HG03521 (cell line): ENCODE measurements around the gene TBX21.
A peak's percentile ranks its signal among the peaks of the same experiment; 100 is the strongest.
"Not testable (repeated sequence)": the region's sequence is repeated elsewhere in the genome, so short reads cannot be mapped to it uniquely, and the experiment has no call there.

Experiments used
- ATAC-seq: cut with Tn5 transposase; IDR thresholded peaks from one replicate; pipeline ENCODE4 v1.9.1; 2021; ENCODE audit warnings: mild to moderate bottlenecking, moderate library complexity; ENCODE audit not compliant: unreplicated experiment

TBX21 gene

DNA sequence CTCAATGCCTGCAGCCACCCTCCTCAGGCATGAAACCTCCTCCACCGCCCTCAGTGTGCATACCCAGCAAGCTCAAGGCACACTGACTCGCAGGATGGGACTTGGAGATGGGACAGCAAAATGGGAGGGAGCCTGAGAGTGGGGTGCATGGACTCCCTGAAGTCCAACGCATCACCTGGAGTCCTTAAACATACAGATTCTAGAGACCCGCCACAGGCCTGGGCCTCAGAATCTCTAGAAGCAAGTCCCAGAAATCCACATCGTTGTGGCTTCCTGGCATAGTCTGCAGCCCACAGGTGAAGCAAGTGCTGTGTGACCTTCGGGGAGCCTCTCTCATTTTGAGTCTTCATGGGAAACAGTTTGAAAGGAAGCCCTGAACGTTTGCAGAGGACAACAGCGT lies 3.6 kb upstream of the TBX21 start:
- no peak for ATAC-seq

DNA sequence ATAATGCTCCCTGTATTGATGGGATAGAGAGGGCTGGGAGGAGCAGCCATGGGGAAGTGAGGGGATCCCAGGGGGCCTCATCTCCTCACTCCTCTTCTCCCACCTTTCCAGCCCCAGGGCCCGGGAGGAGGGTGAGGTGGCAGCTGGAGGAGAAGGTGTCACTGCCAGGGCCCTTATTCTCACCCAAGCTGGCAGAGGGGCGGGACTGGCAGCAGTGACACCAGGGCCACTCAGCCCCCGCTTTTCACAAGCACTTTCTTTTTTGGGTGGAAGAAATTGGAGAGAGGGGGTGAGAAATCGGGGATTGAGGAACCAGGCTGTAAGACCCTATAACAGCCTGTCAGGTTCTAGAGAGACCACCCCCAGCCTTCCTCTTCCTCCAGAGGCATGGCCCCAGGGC lies 2.4 kb upstream of the TBX21 start:
- no peak for ATAC-seq

DNA sequence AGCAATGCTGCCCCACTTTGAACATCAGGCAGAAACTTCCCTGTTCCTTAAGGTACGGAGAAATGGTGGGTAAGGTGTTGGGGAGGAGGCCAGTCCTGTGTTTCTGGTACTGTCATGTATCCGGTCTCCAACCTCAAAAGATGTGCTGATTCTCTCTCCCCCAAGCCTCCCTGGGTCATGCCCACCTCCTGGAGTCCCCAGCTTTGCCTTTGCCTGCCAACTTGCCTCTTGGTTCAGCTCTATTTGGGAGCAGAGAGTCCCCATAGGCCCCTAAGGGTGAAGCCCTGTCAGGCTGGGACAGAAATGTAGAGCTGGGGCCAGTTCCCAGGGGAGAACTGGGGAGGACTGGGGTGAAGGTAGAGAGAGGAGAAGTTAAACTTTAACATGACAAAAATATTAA lies 1.6 kb upstream of the TBX21 start:
- no peak for ATAC-seq

DNA sequence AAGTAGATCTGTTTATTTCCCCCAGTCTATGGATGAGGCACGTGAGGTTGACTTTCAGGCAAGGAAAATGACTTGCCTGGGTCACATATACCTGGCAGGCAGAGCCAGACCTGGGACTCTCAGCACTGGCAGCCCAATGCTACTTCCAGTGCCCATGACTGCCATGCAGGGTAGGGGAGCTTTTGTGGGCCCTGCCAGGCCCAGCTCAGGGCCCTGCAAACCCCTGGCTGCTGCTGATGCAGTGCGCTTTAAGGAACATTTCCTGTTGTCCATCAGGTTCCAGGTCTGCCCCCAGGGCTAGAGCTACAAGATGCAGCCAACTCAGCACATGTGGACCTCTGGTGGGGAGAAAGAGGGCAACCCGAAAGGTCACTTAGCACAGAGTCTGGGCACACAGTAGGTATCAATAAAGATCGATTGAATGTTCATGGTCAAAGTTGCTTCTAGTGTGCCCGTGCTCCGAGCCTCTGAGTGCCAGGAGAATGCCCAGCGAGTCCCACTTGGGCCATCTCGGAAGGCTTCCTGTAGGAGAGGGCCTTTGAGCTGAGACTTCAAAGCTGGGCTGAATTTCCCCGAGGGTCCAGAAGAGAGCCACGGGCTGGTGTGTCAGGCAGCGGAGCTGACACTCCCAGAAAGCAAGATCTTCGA lies 513 bp upstream of the TBX21 start:
- no peak for ATAC-seq

DNA sequence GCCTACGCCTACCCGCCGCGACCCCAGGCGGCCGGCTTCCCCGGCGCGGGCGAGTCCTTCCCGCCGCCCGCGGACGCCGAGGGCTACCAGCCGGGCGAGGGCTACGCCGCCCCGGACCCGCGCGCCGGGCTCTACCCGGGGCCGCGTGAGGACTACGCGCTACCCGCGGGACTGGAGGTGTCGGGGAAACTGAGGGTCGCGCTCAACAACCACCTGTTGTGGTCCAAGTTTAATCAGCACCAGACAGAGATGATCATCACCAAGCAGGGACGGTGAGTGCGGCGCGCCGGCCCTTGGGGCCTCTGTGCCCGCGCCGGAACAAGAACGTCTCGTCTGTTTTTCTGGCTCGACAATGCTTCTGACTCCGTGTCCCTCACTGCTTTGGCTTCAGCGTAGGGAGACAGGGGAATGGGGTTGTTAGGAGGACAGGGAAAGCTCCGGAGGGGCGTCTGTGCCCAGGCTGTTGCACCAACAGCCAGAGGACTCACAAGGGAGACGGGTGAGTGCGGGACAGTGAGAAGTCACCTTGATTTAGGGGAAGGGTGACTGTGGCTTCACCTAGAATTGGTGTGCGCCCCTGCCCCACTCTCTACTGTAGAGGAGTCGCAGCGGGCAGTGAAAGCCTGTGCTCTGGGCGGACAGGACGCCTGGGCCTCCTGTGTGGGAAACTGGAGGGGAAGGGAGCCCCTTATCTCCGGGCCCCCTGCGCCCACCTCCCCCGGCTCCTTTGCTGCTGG lies 806 bp downstream of the TBX21 start:
- peak; percentile 16 for ATAC-seq

DNA sequence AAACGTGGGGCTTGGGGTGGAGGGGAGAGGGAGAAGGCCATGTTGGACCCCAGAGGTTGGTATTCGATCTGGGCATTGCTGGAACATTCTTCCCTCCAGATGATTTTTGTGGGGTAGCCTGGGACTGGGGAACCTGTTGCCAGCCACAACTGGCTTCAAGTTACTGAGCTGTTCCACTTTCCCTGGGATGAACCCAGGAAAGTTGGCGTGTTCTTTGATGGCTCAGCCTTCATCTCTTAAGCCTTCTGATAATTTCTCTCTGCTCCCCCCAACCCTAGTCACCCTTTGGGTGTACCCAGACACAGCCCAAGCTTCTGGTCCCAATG lies 2.1 kb downstream of the TBX21 start:
- ATAC-seq = no peak

DNA sequence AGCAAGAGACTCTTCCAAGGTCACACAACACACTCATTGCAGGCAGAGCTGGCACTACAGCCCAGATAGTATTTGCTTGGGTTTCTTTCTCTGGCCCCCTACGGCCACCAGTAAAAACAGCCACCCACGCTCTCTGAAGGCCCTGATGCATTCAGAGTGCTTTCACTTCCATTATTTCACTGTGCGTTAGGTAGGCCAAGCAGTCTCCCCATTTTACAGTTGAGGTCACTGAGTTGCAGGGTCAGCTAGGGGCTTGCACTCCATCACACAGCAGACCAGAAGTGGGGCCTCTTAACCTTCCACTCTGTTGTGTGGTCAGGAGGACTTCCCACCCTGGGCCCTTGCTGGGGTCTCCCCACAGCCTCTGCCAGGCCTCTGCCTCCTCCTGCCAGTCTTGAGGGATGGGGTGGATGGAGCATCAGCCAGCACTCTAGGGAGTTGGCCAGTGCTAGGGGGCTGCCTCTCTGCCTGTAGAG lies 2.5 kb downstream of the TBX21 start:
- ATAC-seq = peak; percentile 36

DNA sequence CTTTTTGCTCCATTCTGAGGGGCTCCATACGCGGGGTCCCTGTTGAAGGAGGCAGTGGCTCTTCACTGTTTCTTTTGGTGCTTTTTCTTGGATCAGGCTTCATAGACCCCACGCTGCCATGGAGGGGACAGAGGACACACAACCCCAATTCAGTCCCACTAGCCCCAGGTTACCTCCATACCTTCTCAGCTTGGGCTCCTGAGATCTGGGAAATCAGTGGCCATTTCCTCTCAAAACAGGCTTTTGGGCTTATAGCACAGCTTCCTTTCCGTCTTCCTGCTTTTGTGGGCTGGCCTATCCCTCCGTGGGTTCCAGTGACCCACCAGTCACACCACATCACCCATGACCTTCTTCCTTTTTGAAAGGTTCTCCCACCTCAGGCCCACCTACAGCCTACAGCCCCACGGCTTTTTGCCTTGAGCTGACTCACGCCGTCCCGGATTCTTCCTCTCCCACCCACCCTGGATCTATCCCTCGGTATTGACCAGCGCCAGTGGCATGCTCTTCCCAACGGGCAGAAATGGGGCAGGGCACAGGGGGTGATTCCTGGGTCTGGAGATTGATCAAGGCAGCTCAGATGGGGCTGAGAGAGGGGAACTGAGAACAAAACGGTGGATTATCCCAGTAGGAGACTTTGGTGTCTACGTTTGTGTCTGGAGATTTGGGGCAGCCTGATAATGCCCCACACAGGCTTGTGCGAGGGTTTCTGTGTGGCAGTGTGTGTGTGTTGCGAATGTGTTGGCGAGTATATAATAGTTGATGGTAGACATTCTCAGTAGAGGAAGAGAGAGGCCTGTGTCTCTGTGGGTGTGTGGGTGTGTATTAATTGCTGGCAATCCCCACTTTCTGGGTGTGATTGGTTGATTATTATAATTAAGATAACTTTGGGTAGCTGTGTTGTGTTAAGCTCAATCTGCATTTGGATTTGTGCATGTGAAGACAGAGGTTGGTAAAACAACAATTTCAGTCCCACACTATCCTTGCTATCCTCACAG lies 3.8 kb downstream of the TBX21 start:
- no peak for ATAC-seq

DNA sequence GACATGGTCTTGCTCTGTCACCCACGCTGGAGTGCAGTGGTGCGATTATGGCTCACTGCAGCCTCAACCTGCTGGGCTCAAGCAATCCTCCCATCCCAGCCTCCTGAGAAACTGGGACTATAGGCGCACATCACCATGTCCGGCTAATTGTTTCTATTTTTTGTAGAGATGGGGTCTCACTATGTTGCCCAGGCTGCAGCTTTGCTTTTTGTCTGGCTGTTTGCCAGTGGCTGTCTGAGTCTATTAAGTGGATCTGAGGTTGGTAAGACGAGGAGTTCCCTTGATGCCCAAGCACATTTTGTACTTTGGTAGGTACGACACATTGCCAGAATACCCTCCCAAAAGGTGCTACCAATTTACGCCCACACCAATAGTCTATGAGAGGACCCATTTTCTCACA lies 5.1 kb downstream of the TBX21 start:
- ATAC-seq = no peak

DNA sequence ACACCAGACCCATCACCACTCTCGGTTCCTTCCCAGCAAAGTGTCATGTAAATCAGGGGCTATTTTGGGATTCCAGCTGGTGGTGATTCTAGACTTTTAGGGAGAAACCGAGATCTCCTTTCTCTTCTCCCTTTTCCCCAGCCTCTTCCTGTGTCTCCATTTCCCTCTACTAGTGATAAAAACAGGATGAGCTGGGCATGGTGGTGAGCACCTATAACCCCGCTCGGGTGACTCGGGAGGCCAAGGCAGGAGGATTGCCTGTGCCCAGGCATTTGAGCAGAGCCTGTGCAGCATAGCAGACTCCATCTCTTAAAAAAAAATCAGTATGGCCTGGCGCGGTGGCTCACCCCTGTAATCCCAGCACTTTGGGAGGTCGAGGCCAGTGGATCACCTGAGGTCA lies 6.1 kb downstream of the TBX21 start:
- ATAC-seq = no peak

DNA sequence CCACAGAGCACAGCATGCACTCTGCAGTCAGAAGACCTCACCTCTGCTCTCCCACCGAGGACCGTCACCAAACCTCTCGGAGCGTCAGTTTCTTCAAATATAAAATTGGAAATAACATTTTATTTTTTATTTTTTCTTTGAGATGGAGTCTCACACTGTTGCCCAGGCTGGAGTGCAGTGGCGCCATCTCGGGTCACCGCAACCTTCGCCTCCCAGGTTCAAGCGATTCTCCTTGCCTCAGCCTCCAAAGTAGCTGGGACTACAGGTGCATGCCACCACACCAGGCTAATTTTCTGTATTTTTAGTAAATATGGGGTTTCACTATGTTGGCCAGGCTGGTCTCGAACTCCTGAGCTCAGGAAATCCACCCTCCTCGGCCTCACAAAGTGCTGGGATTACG lies 6.9 kb downstream of the TBX21 start:
- ATAC-seq = not testable (repeated sequence)

DNA sequence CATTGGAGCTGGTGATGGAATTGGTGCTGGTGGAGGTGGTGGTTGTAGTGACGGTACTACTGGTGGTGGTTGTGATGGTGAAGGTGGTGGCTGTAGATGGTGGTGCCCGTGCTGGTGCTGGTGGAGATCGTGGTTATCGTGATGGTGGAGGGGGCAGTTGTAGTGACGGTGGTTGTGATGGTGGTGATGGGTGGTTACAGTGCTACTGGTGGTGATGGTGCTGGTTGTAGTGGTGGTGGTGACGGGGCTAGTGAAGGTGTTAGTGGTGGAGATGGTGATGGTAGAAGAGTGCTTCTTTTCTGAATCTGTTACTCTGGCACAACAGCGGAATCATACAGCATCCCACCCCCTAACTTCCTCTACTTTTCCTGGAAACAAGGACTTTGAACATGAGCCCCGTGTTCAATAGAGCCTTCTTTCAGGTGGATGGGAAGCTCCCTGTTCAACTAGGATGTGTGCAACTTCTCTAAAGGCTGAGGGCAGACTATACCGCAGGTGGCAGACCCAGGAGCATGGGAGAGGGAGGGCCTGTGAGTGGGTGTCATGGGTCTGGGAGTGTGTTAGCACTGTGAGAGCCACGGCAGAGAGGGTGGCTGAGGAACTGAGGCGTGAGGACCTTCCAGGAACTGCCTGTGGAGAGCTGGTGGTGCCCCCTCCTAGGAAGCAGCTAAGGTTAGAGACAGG lies 8.2 kb downstream of the TBX21 start:
- ATAC-seq = no peak

DNA sequence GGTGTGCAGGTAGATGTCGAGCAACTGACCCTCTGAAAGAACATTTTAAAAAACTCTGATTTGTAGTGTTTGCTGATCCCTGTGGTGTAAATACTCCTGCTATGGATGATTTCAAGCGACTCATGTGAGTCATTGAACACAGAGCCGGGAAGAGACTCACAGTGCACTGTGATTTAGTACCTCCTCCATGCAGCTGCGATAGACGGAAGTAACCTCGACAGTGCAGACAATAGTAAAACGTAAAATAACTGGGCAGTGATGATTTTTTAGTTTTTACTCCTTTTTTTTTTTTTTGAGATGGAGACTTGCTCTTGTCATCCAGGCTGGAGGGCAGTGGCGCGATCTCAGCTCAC lies 8.7 kb downstream of the TBX21 start:
- ATAC-seq = no peak

DNA sequence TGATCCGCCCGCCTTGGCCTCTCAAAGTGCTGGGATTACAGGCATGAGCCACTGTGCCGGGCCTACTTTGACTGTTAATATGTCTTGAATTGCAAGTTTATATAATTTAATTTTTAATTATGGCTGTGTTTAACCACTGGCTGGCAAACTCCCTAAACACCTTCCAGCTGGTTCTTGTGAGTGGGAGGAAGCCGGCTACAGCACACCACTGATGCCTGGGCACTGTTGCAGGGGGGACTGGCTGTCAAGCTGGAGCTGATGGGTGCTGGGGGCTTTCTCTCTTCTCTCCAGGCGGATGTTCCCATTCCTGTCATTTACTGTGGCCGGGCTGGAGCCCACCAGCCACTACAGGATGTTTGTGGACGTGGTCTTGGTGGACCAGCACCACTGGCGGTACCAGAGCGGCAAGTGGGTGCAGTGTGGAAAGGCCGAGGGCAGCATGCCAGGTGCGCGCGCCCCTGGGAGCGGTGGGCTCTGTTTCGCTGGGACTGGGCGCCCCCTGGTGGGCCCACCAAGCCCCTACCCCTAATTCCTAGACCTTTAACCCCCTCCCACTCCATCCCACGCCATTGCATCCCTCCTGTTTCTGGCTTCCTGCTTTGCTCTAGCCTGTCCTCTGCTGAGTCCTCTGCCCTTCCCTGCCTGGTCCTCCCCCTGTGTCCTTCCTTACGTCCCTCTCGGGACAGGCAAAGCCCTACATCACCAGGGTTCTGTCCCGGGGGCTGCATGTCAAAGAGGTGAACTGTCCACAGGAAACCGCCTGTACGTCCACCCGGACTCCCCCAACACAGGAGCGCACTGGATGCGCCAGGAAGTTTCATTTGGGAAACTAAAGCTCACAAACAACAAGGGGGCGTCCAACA lies 9.5 kb downstream of the TBX21 start:
- no peak for ATAC-seq

DNA sequence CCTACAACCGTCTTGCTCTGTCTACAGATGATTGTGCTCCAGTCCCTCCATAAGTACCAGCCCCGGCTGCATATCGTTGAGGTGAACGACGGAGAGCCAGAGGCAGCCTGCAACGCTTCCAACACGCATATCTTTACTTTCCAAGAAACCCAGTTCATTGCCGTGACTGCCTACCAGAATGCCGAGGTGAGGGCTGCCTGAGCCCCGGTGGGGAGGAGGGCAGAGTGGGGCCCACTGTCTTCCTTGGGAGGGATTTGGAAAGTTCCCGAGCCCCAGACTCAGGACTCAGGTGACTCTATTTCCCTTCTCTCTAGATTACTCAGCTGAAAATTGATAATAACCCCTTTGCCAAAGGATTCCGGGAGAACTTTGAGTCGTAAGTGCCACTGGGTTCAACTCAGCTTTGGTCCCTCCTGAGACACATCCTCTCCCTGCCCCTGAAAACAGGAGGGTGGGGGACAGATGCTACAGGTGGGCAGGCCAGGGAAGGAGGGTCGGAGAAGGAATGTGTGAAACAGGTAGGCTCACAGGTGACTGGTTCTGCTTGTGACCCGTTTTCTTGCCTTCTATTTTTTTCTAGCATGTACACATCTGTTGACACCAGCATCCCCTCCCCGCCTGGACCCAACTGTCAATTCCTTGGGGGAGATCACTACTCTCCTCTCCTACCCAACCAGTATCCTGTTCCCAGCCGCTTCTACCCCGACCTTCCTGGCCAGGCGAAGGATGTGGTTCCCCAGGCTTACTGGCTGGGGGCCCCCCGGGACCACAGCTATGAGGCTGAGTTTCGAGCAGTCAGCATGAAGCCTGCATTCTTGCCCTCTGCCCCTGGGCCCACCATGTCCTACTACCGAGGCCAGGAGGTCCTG lies 11.4 kb downstream of the TBX21 start:
- ATAC-seq = no peak

DNA sequence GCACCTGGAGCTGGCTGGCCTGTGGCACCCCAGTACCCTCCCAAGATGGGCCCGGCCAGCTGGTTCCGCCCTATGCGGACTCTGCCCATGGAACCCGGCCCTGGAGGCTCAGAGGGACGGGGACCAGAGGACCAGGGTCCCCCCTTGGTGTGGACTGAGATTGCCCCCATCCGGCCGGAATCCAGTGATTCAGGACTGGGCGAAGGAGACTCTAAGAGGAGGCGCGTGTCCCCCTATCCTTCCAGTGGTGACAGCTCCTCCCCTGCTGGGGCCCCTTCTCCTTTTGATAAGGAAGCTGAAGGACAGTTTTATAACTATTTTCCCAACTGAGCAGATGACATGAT lies 12.0 kb downstream of the TBX21 start:
- no peak for ATAC-seq

DNA sequence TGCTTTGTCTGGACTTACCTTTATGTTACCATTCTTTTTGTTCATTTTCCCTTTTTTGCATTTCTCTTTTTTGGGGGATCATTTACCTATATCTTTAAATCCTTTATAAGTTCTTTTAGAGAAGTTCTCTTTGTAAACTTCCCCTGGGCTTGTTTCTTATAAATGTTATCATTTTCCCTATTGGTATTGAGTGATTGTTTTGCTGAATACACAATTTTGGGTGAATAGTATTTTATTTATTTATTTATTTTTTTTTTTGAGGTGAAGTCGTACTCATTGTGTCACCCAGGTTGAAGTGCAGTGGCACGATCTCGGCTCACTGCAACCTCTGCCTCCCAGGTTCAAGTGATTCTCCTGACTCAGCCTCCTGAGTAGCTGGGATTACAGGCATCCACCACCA lies 18.4 kb downstream of the TBX21 start:
- no peak for ATAC-seq

DNA sequence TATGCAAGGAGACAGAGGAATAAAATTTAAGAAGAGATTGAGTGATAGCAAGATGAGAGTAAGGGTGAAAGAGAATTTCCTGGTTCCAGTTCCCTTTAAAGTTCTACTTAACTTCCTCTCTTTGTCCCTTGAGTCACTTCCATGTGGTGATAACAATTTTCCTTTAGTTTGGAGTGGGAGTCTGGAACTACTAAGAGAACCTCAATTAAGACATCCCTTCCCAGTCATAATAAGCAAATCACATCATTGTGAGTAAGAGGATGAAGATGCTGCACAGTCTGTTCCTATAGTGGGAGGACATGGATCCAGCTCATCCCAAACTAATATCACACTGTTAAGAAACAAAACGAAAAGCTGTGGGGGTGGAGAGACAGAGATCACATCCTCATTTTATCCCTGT lies 24.4 kb downstream of the TBX21 start:
- ATAC-seq = no peak

DNA sequence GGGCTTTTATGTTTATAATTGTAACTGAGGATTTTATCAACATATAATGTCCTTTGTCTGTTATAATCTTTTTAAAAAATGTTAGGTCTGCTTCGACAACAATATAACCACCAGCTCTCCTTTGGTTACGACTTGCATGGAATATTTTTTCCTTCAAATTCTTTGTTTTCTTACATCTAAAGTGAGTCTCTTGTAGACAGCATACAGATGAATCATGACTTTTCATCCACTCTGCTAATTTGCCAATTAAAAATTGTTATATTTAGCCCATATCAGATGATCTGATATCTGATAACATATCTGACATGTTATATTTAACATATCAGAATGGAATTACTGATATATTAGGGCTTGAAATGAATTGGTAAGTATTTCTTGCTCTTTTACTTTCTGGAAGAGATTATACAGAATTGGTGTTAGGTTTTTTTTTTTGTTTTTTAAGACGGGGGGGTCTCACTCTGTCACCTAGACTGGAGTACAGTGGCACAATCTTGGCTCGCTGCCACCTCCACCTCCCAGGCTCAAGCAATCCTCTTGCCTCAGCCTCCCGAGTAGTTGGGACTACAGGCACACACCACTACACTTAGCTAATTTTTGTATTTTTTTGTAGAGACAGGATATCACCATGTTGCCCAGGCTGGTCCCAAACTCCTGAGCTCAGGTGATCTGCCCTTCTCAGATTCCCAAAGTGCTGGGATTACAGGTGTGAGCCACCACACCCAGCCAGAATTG lies 27.5 kb downstream of the TBX21 start:
- no peak for ATAC-seq
